HuH-7.5 (cell line): Measurements from ENCODE around the gene NWD2.
"Not testable (repeated sequence)": the region's sequence is repeated elsewhere in the genome, so short reads cannot be mapped to it uniquely, and the experiment has no call there.

ENCODE experiments used
- DNase-seq: peaks from one replicate; pipeline ENCODE4 v3.0.0; 2011; ENCODE audit warnings: low spot score

Gene NWD2, protein sequence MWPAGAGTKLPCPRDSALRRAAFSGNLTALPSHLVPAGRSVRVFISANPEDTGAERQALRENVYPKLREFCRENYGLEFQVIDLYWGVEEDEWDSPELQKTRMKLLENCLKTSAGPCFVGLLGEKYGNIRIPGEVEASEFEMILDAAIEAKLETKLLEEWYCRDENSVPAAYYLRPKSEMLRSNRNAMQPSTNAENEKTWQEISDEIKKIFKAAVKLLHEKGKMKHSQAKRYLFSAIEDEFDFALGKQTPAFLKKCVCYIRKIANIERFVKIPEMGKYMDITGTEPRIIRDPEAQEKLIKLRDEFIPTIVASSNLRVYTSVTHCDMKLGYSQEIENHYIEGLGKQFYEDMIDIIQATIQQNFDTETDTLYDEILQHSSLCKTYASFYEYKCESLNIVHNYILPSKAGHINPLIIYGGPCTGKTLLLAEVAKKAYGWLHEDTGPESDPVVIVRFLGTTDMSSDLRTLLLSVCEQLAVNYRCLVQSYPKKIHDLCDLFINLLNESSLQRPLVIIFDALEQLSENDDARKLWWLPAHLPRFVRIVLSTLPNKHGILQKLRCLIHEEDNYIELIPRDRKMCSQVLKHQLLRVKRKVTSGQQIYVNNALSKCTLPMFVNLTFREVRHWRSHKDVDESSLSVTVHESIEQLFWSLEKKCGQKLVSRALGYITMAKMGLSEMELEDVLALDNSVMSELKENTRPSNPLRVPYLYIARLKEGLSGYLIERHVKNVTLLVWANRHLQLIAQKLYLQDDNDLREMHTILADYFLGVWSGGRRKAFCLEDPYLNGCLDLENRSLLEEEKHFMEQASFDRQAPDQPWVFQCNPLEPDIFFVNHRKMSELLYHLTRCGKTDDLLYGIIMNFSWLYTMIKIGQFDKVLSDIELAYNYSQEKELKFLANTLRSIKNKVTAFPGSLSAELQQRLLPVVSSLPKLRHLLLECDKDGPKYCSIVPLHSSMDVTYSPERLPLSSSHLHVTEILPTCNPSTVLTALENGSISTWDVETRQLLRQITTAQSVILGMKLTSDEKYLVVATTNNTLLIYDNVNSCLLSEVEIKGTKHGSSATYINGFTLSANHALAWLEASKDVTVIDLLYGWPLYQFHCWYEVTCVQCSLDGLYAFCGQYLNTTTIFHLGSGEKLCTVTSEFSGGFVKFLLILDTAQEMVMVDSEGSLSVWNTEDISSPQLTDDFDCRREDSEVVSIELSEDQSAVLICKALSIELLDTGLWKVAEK (N-terminal part only)

DNA sequence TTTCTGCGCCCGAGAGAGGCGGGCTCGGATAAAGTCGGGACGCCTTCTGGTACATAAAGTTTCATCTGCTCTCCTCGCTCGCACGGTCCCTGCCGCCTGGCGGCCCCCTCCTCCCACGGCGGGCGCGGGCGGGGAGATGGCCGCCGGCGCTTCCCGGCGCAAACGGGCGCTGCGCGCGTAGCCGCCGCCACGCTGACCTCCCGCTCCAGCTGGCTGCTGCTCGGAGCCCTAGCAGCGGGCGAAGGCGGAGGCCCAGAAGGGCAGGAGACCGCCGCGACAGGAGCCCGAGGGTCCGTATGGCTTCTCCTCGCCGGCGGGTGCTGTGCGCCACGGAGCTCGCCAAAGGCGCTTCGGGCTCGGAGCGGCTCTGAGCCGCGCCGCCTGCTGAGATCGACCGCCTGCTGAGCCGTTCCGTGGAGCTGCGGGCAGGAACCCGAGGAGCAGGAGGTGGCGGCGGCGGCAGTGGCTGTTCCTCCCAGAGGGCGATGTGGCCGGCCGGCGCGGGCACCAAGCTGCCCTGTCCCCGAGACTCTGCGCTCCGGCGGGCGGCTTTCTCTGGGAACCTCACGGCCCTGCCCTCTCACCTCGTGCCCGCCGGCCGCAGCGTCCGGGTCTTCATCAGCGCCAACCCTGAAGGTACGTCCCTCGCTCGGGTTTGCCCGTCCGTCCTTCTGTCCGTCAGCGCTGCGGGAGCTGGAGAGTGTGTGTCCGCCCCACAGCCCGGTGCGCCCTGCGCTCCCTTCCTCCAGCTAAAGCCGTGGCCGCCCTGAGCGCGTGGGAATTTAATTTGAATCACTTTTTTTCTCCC is at the start of gene NWD2:
Gene NWD2, plus strand, starts transcription at position 161 of the 808 bp plus-strand sequence. Its CDS starts 325 bp downstream, at position 486.
- no peak for DNase-seq

DNA sequence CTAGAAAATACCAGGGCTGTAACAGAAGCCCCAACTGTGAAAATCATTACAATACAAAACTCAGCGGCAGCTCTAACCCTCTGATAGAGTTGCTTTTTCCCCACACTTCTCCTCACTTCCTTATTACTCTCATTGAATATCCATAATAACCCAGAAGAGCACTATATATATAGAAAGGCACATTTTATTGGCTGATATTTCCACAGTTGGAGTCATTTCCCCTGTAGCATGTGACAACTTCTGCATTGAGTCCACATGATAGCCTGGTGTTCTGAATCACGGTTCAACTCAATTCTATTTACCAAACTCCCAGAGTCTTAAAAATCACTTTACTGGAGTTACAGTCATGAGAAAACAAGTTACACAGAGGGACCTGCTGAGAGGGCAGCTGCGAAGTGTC is 46.6 kb upstream of the NWD2 start:
- no peak for DNase-seq

DNA sequence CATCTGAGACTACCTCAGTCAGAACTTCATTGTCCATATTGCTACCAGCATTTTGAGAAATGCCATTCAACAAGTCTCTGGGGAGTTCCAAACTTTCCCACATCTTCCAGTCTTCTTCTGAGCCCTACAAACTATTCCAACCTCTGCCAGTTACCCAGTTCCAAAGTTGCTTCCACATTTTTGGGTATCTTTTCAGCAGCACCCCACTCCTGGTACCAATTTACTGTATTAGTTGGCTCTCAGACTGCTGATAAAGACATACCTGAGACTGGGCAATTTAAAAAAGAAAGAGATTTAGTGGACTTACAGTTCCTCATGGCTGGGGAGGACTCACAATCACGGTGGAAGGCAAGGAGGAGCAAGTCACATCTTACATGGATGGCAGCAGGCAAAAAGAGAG is 39.8 kb upstream of the NWD2 start:
- DNase-seq = not testable (repeated sequence)

DNA sequence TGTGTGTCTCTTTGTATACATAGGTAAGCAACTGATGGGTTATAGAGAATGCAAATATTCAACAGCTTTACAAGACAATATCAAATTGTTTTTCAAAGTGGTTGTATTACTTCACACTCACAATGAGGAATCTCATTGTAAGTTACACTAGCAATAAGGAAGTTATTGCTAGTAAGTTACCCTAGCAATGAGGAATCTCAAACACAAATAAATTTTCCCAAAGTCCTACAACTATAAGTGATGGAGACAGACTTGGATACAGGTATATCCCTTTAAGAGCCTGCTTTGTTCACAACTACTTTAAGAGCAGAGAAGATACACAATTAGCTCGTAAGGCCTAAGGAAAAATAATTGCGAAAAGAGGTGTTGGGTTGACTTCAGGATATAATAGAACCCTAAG is 28.3 kb upstream of the NWD2 start:
- DNase-seq = no peak

DNA sequence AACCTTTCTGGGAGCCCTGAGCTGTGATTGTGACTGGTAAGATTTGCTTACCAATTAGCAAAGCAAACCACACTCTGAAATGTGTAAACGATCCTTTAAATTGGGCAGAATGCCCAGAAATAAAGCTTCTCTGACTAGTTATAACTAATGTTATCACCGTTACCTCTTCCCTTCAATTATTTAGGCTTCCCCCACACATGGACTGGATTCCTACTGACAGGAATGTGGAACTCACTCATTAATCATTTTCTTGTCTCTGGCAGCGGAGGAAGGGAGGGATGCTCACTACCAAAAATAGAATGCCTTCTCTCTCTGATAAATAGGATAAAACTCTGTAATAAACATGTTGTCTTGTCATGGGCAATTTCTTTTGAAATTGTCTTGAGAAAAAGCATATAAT is 25.3 kb upstream of the NWD2 start:
- no peak for DNase-seq

DNA sequence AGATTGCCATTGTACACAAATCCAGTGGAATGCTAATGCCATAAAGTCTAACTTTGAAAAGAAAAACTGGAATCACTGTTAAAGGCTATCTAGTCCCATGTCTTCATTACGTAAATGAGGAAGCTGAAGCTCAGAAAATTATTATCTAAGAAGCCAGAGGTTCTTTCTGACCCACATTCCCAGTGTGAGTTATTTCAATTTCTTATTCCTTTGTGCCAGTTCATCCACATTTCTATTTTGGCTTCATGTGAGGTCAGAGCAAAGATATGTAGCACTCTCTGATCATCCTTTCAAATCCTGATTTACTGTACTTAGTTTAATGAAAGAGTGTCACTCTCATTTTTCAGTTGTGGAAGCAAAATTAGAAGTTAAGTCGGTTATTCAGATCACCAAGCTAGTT is 24.6 kb upstream of the NWD2 start:
- DNase-seq = no peak

DNA sequence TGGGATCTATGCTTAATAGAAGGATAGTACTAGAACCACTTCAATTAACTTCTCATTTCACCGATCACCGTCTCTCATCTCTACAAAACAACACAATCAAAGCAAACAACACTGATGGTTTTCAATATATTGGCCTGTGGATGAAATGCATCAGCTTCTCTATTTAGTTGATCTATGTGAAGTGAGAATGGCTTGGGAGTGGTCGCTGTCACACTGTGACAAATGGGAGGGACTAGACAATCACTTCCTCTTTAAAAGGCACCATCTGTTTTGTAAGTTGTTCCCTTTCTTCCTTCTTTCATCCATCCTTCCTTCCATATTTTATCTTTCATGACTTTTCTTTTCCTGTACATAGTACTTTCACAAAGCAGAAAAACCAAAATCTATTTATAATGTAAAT is 23.9 kb upstream of the NWD2 start:
- DNase-seq = no peak

DNA sequence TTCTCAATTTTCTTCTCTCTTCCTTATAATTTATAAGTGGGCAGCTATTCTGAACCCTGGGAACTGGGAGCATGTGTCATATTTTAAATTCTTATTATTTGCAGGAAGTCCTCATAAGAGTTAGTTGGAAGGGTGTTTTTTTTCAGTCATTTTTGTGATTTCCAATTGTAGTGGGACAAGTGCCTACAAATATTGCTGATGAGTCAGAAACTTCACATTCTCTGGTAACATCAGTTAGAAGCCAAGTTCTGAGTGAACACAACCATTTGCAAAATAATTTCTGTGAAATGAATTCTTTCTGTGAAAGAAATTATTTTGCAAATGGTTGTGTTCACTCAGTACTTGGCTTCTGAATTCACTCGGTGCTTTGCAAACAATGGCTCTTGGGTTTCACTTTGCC is 20.8 kb upstream of the NWD2 start:
- no peak for DNase-seq

DNA sequence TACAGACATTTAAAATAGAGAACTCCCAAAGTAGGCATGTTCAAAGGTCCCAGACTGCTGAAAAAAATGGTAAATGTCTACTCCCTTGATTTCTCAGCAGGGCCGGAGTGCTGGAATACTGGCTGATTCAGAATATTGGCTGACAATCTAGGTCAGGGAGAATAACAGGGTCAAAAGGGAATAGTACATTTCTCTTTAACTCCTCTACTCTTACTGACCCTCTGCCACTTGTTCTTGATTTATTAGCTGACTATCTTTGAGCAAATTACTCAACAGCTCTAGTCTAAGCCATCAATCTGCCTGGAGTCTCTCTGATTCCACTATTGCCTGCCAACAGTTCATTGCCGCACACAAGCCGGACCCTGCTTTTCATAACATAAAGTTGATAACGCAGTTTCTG is 19.7 kb upstream of the NWD2 start:
- no peak for DNase-seq

DNA sequence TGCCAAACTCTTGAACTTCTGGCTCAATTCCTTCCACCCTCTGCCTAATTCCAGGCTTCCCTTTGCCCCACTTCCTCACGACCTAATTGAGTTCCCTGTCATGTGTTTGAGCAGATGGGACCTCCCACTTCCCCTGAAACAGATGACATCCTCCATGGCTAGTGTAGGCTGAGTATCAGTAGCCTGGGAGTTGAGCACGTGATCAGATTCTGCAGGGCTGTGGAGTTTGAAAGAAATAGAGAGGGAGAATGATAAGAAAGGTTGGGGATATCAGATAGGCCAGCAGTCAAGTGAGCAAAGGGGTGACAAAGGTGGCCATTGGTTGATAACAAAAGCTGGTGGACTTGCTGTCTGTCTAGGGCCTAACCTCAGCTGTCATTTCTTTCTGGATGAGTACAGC is 18.8 kb upstream of the NWD2 start:
- no peak for DNase-seq

DNA sequence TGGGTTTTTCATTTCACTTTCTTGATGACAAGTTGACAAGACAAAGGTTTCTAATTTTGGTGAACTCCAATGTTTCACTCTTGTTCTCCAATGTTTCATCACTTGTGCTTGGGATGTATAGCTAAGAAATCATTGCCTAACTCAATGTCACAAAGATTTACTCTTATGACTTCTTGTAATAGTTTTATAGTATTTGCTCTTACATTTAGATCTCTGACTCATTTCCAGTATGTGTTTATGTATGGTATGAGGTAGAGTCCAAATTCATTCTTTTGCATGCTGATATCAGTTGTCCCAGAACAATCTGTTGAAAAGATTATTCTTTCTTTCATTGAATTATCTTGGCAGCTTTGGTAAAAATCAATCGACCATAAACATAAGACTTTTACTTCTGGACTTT is 12.2 kb upstream of the NWD2 start:
- no peak for DNase-seq

DNA sequence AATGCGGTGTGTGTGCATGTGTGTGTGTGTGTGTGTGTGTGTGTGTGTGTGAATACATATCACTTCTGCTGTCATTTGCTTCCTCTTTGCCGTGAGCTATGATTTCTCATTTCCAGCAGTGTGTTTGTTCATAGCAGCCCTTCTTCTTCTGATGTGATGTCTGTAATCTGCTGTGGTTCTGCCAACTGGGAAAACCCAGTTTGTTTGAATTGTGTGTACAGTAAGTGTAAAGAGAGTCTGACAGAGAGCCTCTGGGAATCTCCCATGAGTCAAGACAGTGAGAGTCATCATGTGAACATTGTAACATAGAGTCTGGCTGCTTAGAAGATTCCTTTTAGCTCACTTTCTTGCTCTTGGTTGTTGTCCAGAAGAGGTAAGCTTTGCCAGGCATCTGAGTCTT is 8.4 kb upstream of the NWD2 start:
- no peak for DNase-seq

DNA sequence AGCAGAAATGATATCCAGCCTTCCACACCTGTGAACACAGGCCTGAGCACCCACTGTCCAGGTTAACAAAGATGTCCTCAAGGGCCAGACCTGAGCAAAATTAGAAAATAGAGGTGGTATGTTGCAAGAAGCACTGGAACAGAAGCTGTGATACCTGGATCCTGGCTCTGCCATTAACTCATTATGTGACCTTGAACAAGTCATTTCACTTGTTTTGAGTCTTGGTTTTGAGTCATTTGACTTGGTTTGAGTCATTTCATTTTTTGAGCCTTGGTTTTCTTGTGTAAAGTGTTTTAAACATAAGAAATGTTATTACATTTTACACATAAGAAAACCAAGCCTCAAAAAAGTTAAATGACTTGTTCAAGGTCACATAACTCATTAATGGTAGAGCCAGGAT is 2.9 kb upstream of the NWD2 start:
- DNase-seq = no peak

DNA sequence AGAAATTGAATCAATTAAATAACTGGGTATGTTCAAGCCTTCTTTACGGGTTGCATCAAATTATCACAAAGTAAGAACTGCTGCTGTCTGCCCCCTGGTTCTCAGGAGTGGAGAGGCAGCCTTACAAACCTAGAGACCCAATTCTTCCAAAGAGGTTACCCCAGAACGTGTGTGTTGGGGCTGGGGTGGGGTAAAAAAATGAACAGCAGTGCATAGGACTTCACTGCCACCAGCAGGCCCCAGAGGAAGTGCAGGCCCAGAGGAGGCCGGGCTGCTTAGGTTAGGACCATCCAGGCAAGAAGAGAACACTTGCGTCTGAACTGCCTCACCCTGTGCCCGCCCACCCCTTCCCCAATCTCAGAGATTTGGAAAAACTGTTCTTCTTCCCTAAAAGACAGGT is 1.5 kb upstream of the NWD2 start:
- DNase-seq = no peak

DNA sequence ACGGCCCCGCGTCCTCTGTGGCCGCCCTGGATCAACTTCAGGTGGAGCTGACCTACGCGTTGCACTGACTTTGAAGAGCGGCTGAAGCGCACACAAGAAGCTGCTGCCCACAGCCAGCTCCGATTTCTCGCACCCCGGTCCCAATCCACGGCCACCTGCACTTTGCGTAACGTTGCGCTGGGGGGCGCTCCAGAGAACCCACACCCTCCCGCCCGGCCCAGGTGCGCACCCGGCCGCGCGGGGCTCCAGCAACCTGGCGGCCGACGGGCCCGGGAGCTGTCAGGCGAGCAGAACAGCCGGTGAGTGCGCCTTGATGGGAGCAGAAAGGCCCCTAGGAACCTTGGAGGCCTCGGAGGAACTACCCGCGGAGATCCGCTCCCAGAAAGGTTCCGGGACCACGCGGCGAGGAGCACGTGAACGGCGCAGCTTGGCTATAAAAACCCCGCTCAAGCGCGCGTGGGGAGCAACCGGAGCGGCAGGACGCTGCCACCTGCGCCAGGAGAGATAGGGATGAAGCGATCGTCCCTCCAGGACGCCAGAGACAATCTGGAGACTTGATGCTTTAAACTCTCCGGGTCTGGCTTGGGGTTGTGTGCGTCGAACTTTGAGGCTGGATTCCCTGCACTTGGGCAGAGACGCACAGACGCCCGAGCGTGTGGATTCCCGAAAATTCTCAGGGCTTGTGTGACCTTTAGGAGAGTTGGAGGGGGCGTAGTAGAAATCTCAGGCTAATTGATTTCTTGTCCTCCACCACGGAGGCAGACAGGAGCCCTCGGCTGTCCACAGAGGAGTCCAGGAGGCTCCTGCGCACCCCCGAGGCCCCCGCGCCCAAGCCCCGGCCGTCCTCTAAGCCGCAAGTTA is 591 bp upstream of the NWD2 start:
- DNase-seq = no peak

DNA sequence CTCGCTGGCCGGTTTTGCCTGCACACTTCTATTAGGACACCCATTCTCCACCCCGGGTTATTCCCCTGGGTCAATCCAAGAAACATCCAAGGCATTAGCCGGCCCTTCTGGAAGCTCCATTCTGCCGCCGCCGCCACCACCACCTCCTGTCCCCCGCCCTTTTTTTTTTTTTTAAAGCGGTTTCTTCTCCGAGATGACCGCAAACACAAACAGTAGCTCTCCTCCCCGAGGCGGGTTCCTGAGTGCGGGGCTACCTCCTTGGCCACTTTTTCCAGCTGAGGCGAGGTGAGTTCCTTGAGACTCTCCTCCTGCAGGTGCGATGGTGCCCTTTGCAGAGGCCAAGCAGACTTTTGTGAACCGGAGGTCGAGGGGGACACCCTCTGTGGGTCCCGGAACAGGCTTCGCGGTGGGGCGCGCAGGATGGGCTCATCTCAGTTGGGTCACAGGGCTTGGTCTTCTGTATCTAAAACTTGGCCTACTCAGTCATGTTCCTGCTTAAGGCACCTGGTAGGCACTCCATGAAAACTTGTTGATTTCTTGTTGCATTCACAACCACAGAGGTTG is 930 bp downstream of the NWD2 start:
- DNase-seq = no peak

DNA sequence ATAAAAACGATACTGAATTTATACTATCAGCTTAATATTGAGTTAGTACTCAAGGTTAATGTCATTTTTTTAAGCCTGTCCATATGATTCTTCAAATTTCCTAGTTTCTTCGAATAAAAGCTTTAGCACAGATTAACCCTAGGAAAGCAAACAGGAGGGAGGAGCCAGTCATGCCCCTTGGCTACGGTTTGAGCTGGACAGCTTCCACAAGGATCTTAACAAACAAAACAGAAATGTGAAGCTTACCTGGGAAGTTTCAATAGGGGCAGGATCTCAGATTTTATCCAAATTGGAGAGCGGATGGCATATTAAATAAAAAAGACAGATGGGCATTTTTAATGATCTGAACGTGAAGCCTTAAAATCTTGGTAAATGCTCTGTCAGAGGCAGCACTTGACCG is 2.3 kb downstream of the NWD2 start:
- no peak for DNase-seq

DNA sequence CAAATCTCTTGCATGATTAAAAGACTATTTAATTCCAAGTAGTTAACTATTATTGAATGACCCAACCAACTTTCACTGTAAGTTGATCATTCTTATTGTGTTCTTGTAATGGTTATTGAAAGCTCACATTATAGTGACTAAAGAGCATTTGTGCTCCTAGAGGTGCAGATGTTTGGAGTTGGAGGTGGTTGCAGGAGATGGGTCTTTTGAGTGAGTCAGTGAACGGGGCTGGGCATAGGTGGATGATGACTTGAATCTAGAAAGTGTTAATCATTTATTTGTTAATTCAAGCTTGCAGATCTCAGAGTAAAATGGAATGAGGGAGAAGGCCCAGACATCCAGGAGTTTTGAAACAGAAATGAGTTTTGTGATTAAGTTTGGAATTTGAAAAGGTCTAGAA is 13.7 kb downstream of the NWD2 start:
- DNase-seq = no peak

DNA sequence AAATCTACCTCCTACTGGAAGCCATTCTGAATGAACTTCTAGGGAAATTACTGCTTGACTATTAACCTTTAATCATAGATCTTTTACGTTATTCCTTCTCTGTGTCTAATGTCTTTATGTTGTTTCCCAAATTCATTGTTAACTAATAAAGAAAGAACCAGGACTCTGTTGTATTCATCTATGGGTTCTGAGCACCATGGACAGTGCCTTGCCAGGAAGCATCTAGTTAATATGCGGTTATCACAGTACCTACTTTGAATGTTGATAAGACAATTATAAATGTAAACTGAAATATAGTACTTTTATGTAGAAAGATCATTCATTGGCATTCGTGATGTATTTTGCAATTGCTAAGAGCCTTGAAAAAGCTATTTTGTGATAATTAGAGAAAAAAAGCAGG is 23.8 kb downstream of the NWD2 start:
- no peak for DNase-seq

DNA sequence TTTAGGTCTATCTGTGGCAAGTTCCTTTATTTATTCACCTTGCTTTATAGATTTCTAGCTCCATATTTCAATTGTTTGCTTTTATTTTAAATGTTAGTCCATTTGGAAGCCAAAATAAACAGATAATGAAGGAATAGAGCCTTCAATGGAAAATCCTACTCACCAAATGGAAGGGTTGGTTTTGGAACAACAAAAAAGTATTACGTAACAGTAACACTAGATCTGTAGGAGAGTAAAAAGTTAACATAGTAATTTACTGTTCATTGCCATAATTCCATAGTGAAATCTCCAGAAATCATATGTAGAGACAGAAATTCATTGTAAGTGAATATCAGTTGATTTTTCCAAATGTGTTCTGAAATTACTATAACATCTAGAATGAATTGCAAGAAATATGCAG is 34.6 kb downstream of the NWD2 start:
- no peak for DNase-seq
